ENCODE data around the gene FBXO17.
"Not testable (repeated sequence)": the region's sequence is repeated elsewhere in the genome, so short reads cannot be mapped to it uniquely, and the experiment has no call there.

Gene FBXO17

GRCh38 chr19:38975214-38975860, at the start of gene FBXO17:
TSS of gene FBXO17 (minus strand) at chr19:38975742. CDS start at chr19:38950319, 25,423 bp downstream.
- no peak for DNase-seq
- no peak for ATAC-seq

- ATAC-seq = no peak
These were observed 49.5 kb upstream of the FBXO17 start for GRCh38 chr19:39024875-39025641.

GRCh38 chr19:39021063-39021462, 45.5 kb upstream of the FBXO17 start:
- DNase-seq (no peak), ATAC-seq (no peak)

More at GRCh38 chr19:39024875-39025641, 49.5 kb upstream of the FBXO17 start:
- DNase-seq = no peak

GRCh38 chr19:39017646-39018045, 42.1 kb upstream of the FBXO17 start:
- DNase-seq = no peak
- no peak for ATAC-seq

- no peak for DNase-seq
- ATAC-seq = no peak
These were observed 41.5 kb upstream of the FBXO17 start for GRCh38 chr19:39017026-39017425.

- no peak for ATAC-seq
- DNase-seq = no peak
These were observed 38.5 kb upstream of the FBXO17 start for GRCh38 chr19:39014037-39014436.

GRCh38 chr19:39009001-39009400, 33.5 kb upstream of the FBXO17 start:
- DNase-seq (no peak), ATAC-seq (no peak)

- ATAC-seq (no peak), DNase-seq (no peak)
These were observed 32.6 kb upstream of the FBXO17 start for GRCh38 chr19:39008137-39008536.

GRCh38 chr19:39007096-39007495, 31.6 kb upstream of the FBXO17 start:
- no peak for DNase-seq
- ATAC-seq = no peak

GRCh38 chr19:39004403-39004802, 28.9 kb upstream of the FBXO17 start:
- no peak for DNase-seq
- ATAC-seq = no peak

GRCh38 chr19:39003796-39004195, 28.3 kb upstream of the FBXO17 start:
- ATAC-seq = no peak
- no peak for DNase-seq

- no peak for ATAC-seq
These were observed 27.6 kb upstream of the FBXO17 start for GRCh38 chr19:39003188-39003587.

GRCh38 chr19:39001041-39001440, 25.5 kb upstream of the FBXO17 start:
- DNase-seq (no peak), ATAC-seq (no peak)

More at GRCh38 chr19:39003188-39003587, 27.6 kb upstream of the FBXO17 start:
- DNase-seq = no peak

GRCh38 chr19:38997576-38997975, 22.0 kb upstream of the FBXO17 start:
- ATAC-seq, DNase-seq: not testable (repeated sequence)

GRCh38 chr19:38993271-38993670, 17.7 kb upstream of the FBXO17 start:
- DNase-seq (no peak), ATAC-seq (no peak)

- ATAC-seq (no peak), DNase-seq (no peak)
These were observed 15.6 kb upstream of the FBXO17 start for GRCh38 chr19:38990949-38991697.

- not testable (repeated sequence) for DNase-seq, ATAC-seq
These were observed 14.1 kb upstream of the FBXO17 start for GRCh38 chr19:38989614-38990013.

- ATAC-seq = no peak
These were observed 13.6 kb upstream of the FBXO17 start for GRCh38 chr19:38989066-38989605.

GRCh38 chr19:38988627-38989026, 13.1 kb upstream of the FBXO17 start:
- not testable (repeated sequence) for ATAC-seq, DNase-seq

More at GRCh38 chr19:38989066-38989605, 13.6 kb upstream of the FBXO17 start:
- DNase-seq = no peak

GRCh38 chr19:38987745-38988144, 12.2 kb upstream of the FBXO17 start:
- DNase-seq, ATAC-seq: not testable (repeated sequence)

GRCh38 chr19:38985262-38985661, 9.7 kb upstream of the FBXO17 start:
- ATAC-seq = no peak
- no peak for DNase-seq

- no peak for ATAC-seq
These were observed 5.2 kb upstream of the FBXO17 start for GRCh38 chr19:38980583-38981374.

More at GRCh38 chr19:38980583-38981374, 5.2 kb upstream of the FBXO17 start:
- no peak for DNase-seq
